ENCODE measurements around the gene BAZ2B.

- TF ChIP-seq POLR2AphosphoS5 (IDR thresholded peaks at IDR 0.05; ENCODE audit: low read depth, low read length) (no peak), USF1 (IDR thresholded peaks at IDR 0.05; ENCODE audit: borderline replicate concordance, low read depth) (no peak), CTCF (IDR thresholded peaks at IDR 0.05) (no peak), TAF1 (IDR thresholded peaks at IDR 0.05; ENCODE audit: borderline replicate concordance, low read depth, low read length) (no peak)
- TF ChIP-seq, protein P1, sequence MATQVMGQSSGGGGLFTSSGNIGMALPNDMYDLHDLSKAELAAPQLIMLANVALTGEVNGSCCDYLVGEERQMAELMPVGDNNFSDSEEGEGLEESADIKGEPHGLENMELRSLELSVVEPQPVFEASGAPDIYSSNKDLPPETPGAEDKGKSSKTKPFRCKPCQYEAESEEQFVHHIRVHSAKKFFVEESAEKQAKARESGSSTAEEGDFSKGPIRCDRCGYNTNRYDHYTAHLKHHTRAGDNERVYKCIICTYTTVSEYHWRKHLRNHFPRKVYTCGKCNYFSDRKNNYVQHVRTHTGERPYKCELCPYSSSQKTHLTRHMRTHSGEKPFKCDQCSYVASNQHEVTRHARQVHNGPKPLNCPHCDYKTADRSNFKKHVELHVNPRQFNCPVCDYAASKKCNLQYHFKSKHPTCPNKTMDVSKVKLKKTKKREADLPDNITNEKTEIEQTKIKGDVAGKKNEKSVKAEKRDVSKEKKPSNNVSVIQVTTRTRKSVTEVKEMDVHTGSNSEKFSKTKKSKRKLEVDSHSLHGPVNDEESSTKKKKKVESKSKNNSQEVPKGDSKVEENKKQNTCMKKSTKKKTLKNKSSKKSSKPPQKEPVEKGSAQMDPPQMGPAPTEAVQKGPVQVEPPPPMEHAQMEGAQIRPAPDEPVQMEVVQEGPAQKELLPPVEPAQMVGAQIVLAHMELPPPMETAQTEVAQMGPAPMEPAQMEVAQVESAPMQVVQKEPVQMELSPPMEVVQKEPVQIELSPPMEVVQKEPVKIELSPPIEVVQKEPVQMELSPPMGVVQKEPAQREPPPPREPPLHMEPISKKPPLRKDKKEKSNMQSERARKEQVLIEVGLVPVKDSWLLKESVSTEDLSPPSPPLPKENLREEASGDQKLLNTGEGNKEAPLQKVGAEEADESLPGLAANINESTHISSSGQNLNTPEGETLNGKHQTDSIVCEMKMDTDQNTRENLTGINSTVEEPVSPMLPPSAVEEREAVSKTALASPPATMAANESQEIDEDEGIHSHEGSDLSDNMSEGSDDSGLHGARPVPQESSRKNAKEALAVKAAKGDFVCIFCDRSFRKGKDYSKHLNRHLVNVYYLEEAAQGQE (IDR thresholded peaks at IDR 0.05; ENCODE audit: low read depth, low read length) = no peak
These were observed 44.6 kb downstream of the BAZ2B start for GRCh38 chr2:159571540-159572260.
